VCaP (cell line): ENCODE measurements around the gene USP6NL.

Experiments used
- H3K27ac ChIP-seq: fragments of 450-650 bp; 2 replicates; pipeline ENCODE4 v1.5.1; 2017
- TF ChIP-seq, protein P1 (sequence below): fragments of 450-650 bp; conservative IDR thresholded peaks from 2 replicates; pipeline ENCODE4 v1.5.1; 2017; ENCODE audit warnings: mild to moderate bottlenecking, moderate library complexity

USP6NL gene

DNA sequence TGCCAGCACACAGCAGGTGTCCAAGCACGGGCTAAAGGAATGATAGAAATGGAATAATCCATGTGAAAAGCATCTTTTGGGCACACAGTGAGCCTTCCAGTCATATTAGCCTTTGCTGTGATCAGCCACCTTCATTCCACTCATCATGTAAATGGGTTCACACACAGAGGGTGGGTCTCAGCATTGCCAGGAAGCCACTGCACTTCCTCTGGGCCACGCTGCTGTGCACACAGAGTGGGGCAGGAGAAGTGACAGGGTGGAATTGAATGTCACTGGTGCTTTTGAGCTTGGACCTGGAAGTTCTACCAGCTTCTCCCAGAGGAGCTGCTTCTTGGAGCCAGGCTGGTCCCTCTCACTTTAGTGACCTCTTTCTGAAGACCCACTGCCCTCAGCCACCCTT, 203.5 kb downstream of the USP6NL start:
- H3K27ac ChIP-seq, result no peak overlapping the region
- TF ChIP-seq, protein P1, sequence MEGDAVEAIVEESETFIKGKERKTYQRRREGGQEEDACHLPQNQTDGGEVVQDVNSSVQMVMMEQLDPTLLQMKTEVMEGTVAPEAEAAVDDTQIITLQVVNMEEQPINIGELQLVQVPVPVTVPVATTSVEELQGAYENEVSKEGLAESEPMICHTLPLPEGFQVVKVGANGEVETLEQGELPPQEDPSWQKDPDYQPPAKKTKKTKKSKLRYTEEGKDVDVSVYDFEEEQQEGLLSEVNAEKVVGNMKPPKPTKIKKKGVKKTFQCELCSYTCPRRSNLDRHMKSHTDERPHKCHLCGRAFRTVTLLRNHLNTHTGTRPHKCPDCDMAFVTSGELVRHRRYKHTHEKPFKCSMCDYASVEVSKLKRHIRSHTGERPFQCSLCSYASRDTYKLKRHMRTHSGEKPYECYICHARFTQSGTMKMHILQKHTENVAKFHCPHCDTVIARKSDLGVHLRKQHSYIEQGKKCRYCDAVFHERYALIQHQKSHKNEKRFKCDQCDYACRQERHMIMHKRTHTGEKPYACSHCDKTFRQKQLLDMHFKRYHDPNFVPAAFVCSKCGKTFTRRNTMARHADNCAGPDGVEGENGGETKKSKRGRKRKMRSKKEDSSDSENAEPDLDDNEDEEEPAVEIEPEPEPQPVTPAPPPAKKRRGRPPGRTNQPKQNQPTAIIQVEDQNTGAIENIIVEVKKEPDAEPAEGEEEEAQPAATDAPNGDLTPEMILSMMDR, result no peak

DNA sequence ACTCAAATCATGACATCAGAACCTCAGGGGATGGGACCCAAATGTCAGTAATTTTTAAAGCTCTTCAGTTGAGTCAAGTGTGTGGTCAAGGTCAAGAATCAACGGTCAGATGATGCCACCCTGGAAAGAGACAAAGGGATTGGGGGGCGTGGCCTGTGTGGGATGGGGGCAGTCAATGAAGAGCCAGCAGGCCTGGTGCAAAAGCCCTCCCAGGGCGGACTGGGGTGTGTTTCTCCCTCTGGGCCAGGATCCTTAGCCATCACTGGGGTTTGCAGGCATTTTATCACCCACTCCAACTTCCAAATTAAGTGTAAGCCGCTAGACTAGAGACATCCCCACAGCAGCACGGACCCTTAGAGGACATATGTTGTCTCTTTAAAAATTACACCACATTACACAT, 204.7 kb downstream of the USP6NL start:
- no peak overlapping the region for H3K27ac ChIP-seq
- TF ChIP-seq, protein P1, result no peak

DNA sequence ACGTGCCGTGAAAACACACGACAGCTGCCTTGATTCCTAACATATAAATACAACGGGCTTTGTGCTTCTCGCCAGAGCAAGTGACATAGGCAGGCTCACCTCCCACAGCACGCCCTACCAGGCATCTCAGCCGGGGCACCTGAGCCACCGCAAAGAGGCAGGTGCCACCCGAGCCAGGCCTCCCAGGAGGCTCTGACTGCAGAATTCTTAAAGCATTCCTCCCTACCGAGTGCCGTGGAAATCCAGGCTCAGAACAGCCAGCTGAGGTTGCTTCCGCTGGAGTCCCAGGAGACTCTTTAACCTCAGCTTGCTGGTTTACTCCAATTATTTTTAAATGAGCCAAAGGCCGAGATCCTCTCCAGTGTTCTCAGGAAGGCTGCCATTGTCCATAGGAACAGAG, 206.5 kb downstream of the USP6NL start:
- TF ChIP-seq, protein P1, result no peak

More for the DNA sequence above, 206.5 kb downstream of the USP6NL start:
- H3K27ac ChIP-seq, result no peak overlapping the region
